GM13976 (cell line): Measurements from ENCODE around the gene DNAJC3.

Experiments
- DNase-seq: peaks from one replicate; pipeline ENCODE4 v3.0.0; 2012; ENCODE audit warnings: low spot score
- CTCF ChIP-seq: IDR thresholded peaks from 2 replicates; pipeline ENCODE4 v1.5.1; 2012; ENCODE audit warnings: borderline replicate concordance, mild to moderate bottlenecking; ENCODE audit not compliant: insufficient read depth; ENCODE audit errors: extremely low read depth, missing control alignments, control extremely low read depth
- in situ Hi-C: fragments of 300-500 bp; cut with MboI; formaldehyde crosslinking; loops from one replicate; pipeline ENCODE4 v1.12.0; 2022; ENCODE audit warnings: low sequenced_read_pairs, mixed read lengths, inconsistent platforms; ENCODE audit not compliant: unreplicated experiment

DNAJC3 gene

GRCh38 chr13:95822303-95822702 is 145.4 kb downstream of the DNAJC3 start:
- TF ChIP-seq CTCF, result no peak
- DNase-seq, result no peak
- in situ Hi-C loops, result no loop called here

GRCh38 chr13:95833126-95833525 is 156.2 kb downstream of the DNAJC3 start:
- no peak for DNase-seq
- in situ Hi-C loops, result loop anchor here (10.0 to 25.0 kb wide), 2 partner anchors 218 to 296 kb away; no protein-coding TSS in a partner anchor
- TF ChIP-seq CTCF, result no peak

GRCh38 chr13:95833719-95834118 is 156.8 kb downstream of the DNAJC3 start:
- TF ChIP-seq CTCF, result no peak
- in situ Hi-C loops, result loop anchor here (10.0 to 25.0 kb wide), 2 partner anchors 219 to 296 kb away; no protein-coding TSS in a partner anchor

GRCh38 chr13:95834134-95834765 is 157.3 kb downstream of the DNAJC3 start:
- in situ Hi-C loops, result loop anchor here (10.0 to 25.0 kb wide), 2 partner anchors 219 to 297 kb away; no protein-coding TSS in a partner anchor
- peak; percentile 89 for TF ChIP-seq CTCF
- DNase-seq, result peak; percentile 49

More at GRCh38 chr13:95833719-95834118, 156.8 kb downstream of the DNAJC3 start:
- no peak for DNase-seq

- TF ChIP-seq CTCF, result no peak
- in situ Hi-C loops, result loop anchor here (25.0 kb wide), 1 partner anchor 305 kb away; no protein-coding TSS in a partner anchor
- DNase-seq, result no peak
Measured at GRCh38 chr13:95841894-95842293, 165.0 kb downstream of the DNAJC3 start.

- no peak for DNase-seq
- in situ Hi-C loops, result loop anchor here (25.0 kb wide), 1 partner anchor 306 kb away; no protein-coding TSS in a partner anchor
- no peak for TF ChIP-seq CTCF
Measured at GRCh38 chr13:95842898-95843297, 166.0 kb downstream of the DNAJC3 start.
